Measurements from ENCODE around the gene KRTCAP3.
"Not testable (repeated sequence)": the region's sequence is repeated elsewhere in the genome, so short reads cannot be mapped to it uniquely, and the experiment has no call there.

Gene KRTCAP3, protein sequence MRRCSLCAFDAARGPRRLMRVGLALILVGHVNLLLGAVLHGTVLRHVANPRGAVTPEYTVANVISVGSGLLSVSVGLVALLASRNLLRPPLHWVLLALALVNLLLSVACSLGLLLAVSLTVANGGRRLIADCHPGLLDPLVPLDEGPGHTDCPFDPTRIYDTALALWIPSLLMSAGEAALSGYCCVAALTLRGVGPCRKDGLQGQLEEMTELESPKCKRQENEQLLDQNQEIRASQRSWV

DNA sequence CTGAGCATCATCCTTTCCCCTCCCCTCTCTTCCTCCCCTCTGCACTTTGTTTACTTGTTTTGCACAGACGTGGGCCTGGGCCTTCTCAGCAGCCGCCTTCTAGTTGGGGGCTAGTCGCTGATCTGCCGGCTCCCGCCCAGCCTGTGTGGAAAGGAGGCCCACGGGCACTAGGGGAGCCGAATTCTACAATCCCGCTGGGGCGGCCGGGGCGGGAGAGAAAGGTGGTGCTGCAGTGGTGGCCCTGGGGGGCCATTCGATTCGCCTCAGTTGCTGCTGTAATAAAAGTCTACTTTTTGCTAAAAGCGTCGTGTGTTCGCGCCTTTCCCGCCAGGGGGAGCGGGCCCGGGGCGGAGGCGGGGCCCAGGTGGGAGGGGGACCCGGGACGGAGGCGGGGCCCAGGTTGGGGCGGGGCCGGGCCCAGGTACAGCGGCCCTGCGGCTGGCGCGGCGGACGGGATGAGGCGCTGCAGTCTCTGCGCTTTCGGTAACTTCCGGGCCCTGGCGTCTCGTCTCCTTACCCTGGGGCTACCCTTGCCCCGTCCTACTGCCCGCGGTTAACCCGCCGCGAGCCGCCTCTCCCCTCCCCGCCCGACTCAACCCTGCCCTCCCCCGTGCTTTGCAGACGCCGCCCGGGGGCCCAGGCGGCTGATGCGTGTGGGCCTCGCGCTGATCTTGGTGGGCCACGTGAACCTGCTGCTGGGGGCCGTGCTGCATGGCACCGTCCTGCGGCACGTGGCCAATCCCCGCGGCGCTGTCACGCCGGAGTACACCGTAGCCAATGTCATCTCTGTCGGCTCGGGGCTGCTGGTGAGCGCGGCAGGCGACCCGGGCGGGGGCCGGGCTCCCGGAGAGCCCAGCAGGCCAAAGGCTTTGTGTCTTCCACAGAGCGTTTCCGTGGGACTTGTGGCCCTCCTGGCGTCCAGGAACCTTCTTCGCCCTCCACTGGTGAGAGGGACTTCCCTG, at the start of gene KRTCAP3:
Gene KRTCAP3, plus strand, starts transcription at position 424 of the 962 bp plus-strand sequence. Its CDS starts 32 bp downstream, at position 456.
- DNase-seq (ENCODE audit: low spot score) = no peak

DNA sequence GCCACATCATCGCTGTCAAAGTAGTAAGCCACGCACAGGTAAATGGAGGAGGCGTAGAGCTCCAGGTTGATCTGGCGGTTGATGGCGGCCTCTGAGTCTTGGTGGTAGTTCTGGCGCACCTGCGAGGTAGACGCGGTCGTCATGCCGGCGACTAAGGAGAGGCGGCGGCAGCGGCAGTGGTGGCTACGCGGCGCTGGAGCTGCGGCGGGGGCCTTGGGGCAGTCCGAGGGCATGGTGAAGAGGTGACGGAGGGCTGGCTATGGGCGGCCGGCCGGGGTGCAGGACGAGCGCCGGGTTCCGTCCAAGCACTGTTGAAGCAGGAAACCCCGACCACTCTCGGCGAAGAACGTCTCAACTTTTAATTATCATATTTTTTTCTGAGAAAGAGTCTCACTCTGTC, 49.0 kb upstream of the KRTCAP3 start:
- no peak for DNase-seq (ENCODE audit: low spot score)

DNA sequence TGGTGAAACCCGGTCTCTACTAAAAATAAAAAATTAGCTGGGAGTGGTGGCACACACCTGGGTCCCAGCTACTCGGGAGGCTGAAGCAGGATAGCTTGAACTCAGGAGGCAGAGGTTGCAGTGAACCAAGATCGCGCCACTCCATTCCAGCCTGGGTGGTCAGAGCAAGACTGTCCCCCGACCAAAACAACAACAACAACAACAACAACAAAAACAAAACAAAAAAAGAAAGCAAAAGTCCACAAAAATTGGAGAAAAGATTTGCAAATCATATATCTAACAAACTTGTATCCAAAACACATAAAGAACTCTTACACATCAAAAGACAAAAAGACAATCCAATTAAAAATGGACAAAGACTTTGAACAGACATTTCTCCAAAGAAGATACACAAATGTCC, 43.2 kb upstream of the KRTCAP3 start:
- DNase-seq (ENCODE audit: low spot score) = no peak

DNA sequence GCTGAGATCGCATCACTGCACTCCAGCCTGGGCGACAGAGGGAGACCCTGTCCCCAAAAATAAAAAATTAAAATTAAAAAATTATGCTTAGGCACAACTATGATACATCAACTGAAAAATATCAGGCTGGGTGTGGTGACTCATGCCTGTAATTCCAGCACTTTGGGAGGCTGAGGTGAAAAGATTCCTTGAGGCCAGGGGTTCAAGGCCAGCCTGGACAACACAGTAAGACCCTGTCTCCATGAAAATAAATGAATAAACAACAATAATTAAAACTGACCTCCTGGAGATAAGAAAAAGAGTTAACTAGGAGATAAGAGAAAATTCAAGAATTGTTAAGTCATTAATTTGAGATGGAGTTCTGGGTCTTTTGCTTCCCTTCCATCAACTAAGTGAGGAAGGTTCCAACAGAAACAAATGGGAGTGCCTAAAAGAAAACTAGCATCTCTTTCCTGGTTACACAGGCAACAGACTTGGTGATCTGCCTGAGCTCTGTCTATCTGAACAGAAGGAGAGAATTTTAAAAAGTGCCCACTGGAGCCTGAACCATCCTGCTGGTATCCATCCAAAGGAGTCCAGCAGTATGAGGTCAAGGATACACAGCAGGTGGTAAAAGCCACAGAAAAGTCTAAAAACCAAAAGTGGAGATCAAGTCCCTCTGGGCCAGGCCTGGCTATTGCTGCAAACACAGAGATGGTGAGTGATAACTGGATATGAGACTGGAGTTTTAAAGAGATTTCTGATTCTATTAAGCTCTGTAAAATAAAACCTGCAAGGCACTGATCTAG, 41.6 kb upstream of the KRTCAP3 start:
- no peak for DNase-seq (ENCODE audit: low spot score)

DNA sequence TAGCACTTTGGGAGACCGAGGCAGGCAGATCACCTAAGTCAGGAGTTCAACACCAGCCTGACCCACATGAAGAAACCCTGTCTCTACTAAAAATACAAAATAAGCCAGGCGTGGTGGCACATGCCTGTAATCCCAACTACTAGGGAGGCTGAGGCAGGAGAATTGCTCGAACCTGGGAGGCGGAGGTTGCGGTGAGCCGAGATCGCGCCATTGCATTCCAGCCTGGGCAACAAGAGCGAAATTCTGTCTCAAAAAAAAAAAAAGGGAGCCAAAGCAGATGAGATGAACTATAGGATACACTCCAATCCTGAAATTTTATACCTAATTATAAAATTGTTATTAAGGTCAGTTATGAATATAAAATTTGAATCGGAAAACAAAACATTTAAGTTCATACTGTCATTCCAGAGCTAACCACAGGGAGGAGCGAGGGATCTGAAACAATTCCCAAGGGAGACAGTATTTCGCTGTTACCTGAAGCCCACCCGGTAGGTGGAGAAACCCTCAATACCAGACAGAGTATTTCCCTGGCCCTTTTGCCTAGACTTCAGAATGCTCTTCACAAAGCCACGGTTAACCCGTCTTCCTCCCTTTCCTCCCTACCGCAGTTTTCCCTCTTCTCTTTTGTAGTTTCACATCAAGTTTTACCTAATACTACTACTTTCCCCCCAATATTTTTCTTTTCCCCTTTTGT, 34.2 kb upstream of the KRTCAP3 start:
- peak; percentile 39 for DNase-seq (ENCODE audit: low spot score)

DNA sequence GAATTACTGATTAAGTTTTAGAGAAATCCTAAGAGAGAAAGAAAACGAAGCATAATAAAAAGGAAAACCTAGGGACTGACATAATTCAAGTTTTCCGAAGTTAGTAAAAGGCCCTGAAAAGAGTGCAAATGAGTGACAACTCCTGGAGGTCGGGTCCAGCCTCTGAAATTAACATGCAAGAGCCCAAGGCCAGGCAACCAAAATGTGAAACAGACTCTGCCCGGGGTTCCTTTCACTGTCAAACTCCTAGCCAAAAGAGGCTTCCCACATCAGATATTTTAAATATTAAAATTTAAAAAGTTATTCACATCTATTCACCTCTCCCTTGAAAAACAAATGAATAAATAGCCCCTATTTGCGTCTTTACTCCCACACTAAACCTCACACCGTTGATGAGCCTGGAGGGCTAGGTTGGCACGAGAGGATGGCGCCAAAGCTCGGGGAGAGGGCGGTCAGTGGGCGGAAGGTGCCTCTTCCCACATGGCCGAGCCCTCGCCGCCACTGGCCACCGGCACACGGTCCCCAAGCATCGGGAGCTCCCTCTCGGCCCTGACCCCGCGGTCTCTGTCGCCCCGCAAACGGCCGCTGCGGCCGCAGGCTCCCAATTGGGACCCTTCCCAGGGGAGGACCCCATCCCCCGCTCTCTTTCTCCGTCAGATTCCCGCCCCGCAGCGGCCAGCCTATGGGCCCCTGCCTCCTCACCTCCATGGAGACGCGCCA, 33.4 kb upstream of the KRTCAP3 start:
- DNase-seq (ENCODE audit: low spot score) = peak; percentile 53

DNA sequence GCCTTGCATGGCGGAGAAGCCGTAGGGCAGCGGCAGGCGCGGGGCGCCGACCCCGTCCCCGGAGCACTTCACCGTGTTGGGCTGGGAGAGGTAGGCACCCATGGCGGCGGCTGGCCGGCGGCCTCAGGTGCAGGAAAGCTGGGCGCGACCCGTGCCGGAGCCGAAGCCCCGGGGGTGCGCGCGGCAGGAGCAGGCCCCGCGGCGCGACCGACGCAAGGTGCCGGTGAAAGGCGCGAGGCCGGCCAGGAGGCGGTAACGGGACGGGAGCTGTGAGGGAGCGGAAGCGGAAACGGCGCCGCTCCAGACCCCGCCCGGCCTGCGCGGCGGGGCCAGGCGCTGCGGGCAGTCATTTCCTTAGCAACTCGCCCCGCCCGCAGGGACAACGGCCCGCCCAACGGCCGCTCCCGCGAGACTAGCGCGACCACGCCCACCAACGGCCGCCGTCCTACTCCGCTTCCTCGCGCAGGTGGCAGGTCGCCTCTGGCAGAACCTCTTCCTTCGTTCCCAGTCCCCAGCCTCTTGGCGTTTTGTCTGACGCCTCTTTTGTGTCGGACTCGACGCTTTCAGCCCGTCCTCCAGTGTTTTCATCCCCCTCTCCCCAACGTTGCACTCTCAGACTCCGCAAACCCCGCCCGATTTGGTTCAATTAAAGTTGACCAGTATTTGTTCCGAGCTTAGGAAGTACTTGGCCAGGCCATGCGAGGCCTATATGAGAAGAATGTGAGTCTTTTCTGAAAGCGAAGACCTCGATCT, 32.7 kb upstream of the KRTCAP3 start, which contains the start of gene PPM1G:
Gene PPM1G, minus strand, starts transcription at position 271 of the 753 bp plus-strand sequence. Its CDS starts 169 bp downstream, at position 102.
- peak; percentile 93 for DNase-seq (ENCODE audit: low spot score)

DNA sequence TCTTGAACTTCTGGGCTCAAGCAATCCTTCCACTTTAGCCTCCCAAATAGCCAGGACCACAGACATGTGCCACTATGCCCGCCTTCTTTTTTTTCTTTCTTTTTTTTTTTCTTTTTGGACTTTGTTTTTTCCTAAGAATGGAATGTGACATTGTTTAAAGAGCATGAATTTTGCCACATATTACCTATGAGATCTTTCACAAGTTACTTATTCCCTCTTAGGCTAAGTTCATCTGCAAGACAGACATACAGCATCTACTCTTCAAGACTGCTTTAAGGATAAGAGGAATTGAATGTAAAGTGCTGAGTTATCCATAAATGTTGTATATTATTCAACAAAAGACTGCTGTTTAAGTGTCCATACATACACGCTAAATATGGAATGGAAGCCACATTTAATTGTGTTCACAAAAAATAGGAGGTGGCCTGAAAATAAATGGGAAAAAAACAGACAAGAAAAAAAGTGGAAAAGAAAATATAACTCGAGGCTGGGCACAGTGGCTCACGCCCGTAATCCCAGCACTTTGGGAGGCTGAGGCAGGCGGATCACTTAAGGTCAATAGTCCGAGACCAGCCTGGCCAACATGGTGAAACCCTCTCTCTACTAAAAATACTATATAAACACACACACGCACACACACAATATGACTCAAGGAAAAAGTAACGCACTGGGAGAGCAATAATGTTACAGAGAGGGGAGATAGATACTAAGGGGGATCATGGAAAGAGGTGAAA, 29.6 kb upstream of the KRTCAP3 start:
- DNase-seq (ENCODE audit: low spot score) = no peak

DNA sequence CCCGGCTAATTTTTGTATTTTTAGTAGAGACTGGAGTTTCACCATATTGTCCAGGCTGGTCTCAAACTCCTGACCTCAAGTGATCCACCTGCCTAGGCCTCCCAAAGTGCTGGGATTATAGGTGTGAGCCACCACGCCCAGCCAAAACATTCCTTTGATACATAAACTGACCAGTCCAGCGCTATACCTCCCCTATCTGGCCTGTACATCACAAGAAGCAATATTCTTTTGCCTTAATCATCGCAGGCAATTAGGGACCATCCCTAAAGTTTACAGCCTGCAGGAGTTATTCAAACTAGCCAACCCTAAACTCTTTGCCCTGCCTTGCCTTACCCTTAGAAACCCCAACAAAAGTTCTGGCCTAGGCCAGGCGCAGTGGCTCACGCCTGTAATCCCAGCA, 26.0 kb upstream of the KRTCAP3 start:
- no peak for DNase-seq (ENCODE audit: low spot score)

DNA sequence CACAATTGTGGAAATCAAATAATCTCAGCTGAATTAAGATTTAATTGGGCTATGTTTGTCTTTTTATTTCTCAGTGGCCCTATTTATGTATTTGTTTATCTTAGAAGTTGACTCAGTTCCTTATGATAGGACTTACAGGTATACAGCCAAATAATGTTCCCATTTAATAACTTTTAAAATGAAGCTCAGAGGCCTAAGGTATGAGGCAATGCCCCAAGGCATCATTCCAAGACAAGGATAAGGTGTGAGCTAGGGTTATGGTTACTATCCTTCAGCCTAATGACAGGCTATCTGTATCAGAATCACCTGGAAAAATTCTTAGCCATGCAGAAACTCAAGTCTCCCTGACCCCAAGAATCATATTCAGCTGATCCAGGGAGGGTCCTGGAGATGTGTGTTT, 21.2 kb upstream of the KRTCAP3 start:
- no peak for DNase-seq (ENCODE audit: low spot score)

DNA sequence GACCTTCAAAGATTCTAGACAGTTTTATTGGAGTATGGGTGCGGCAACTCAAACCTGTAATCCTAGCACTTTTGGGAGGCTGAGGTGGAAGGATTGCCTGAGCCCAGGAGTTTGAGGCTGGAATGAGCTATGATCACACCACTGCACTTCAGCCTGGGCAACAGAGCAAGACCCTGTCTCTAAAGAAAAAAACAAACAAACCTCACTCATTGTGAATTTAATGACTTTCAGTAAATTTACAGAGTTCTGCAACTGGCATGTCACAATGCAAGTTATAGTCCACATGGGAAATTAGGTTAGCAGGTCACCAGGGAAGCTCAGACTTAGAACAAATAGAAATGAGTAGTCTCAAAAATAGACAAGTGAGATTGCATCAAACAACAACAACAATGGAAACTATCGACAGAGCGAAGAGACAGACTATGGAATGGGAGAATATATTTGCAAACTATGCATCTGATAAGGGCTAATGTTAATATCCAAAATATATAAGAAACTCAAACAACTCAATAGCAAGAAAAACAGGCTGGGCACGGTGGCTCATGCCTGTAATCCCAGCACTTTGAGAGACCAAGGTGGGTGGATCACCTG, 20.4 kb upstream of the KRTCAP3 start:
- DNase-seq (ENCODE audit: low spot score) = no peak

DNA sequence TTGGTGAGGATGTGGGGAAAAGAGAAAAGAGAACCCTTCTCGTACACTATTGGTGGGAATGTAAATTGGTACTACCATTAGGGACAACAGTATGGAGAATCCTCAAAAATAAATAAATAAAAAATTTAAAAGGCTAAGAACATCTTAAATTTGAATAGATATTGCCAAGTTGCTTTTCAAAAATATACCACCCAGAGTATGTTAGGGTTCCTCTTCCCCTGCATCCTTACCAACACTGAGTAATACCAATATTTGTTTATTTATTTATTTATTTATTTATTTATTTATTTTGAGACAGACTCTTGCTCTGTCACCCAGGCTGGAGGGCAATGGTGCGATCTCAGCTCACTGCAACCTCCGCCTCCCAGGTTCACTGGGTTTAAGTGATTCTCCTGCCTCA, 19.2 kb upstream of the KRTCAP3 start:
- DNase-seq (ENCODE audit: low spot score) = no peak

DNA sequence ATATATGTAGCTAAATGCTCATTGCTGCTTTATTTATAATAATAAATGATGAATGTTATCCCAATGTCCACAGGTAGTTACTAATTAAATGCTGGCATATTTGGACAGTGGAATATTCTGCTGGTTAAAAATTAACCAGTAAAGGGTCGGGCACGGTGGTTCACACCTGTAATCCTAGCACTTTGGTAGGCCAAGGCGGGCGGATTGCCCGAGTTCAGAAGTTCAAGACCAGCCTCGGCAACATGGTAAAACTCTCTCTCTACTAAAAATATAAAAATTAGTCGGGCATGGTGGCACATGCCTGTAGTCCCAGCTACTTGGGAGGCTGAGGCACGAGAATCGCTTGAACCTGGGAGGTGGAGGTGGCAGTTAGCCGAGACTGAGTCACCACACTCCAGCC, 17.1 kb upstream of the KRTCAP3 start:
- not testable (repeated sequence) for DNase-seq (ENCODE audit: low spot score)

DNA sequence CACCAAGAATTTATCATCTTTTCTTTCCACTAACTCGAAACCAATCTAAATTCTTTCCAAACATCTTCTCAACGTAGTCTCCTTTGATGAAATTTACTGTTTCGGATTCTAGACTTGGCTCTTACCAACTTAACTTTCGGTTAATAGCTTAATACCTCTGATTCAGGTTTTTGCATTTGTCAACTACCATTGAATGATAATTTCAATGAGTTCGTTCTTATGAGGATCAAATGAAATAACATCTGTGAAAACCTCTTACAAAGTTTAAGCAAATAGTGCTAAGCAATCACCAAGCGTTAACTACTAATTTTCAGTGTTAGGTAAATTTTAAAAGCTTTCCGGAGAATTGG, 14.3 kb upstream of the KRTCAP3 start:
- DNase-seq (ENCODE audit: low spot score) = no peak

DNA sequence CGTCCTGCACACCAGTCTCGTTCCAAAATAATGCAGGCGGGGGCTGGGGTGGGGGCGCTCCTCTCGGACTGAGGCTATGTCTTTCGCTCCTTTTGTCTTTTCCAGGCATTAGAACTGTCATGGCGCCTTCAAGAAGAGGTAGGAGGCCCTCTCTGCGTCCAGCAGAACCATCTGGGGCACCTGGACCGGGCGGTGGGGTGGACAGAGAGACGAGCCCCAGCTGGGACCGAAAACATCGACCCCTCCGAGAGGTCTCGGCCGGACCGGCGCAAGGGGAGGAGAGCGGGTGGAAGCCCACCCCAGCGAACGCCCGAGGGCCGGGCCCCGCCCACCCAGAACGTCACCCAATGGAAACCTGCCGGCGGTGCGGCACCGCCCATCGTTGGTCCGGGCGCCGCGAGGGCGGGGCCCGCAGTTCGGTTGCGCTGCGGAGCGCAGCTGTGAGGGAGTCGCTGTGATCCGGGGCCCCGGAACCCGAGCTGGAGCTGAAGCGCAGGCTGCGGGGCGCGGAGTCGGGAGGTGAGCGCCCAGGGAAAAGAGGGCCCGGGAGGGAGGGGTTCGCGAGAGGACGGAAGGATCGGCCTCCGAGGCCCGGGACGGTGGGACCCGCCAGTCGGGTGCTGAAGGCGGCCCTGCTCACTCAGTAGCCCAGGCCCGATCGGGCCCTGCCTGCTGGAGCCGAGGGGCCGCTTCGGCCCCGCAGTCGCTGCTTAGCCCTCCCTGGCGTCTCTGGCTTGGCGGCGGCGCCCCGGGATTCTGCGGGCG, 13.8 kb upstream of the KRTCAP3 start, which contains the start of gene NRBP1:
Gene NRBP1, plus strand, starts transcription at position 419 of the 765 bp plus-strand sequence. CDS start 4,643 bp downstream, outside the sequence.
- DNase-seq (ENCODE audit: low spot score) = peak; percentile 94

DNA sequence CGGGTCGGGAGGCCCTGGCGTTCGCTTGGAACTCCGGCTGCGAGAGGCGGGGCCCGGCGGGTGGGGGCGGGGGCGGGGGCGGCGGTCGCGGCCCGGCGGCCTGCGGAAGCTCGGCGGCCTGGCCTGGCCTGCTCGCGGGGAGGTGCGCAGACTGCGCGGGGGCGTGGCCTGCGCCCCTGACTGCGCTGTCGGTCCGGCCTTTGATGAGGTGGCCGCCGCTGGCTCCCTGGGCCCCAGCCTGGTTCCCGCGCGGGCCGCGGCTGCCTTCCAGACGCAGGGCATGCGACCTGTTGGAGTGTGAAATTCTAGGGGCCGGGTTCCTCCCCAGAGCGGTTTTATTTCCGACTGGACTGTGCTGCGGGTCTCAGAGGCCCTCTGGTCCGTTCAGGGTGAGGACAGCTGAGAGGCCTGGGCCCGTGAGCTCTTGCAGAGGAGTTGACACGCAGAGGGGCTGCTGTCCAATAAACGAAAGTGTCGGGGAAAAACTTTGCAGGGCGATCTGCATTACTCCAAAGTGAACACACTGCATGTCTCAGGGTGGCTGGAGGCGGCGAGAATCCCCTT, 13.1 kb upstream of the KRTCAP3 start:
- DNase-seq (ENCODE audit: low spot score) = peak; percentile 83

DNA sequence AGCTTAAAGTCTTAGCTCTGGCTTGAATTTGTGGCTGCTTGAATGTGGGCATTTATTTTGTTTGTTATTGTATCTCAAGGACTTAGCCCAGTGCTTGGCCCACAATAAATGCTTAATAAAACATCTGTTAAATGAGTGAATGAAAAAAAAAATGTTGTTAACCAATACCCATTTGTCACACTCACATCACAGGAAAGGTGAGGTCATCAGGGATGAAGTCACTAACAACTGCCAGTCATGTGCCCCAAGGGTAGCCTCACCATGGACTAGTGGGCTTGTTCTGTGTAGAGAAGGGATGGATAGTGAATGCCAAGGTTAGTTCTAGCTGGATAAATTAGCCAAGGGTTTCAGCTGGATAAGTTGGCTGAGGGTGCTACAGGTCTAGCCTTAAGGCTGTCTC, 10.8 kb upstream of the KRTCAP3 start:
- DNase-seq (ENCODE audit: low spot score) = peak; percentile 27

DNA sequence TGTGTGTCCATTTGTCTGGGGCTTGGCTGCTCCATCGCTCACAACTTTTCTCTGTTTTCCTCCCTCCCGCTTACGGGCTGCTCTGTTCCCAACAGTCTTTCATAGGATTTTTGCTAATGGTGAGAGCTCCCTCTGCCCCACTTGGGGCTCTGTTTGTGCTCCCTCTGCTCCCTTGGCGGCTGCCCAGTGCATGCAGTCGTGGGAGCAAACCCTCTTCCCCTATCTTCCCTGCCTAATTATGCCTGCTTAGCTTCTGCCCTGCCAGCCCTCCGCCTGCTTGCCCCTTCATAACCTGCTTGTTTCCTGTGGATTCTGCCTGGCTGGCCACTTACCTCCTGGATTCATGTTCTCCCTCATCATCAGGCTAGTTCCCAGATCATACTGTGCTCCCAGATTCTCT, 6.6 kb upstream of the KRTCAP3 start:
- no peak for DNase-seq (ENCODE audit: low spot score)
